HepG2 (cell line): Measurements from ENCODE around the gene RAD23A. TPM values are rescaled to one million over a fixed set of nuclear protein-coding genes. Genes with fewer than 3 reads are reported as not detected.

ENCODE experiments used
- MYNN ChIP-seq: sonication (generic); formaldehyde crosslinking; IDR thresholded peaks from 2 replicates; pipeline ENCODE4 v1.4.0; 2020; ENCODE audit warnings: mild to moderate bottlenecking, low read depth, missing genetic modification reagents
- REPIN1 ChIP-seq: sonication (generic); formaldehyde crosslinking; IDR thresholded peaks from 2 replicates; pipeline ENCODE4 v1.8.0; 2022; ENCODE audit warnings: missing genetic modification reagents, low read depth, mild to moderate bottlenecking, borderline replicate concordance
- RFX1 ChIP-seq: fragments of 450-650 bp; IDR thresholded peaks from 2 replicates; pipeline ENCODE4 v1.6.1; 2017
- SRF ChIP-seq: IDR thresholded peaks from 2 replicates; pipeline ENCODE4 v1.6.1; 2011; ENCODE audit warnings: mild to moderate bottlenecking, low read depth, low read length, moderate library complexity
- ZFX ChIP-seq: sonication (generic); formaldehyde crosslinking; IDR thresholded peaks from 2 replicates; pipeline ENCODE4 v1.4.0; 2020; ENCODE audit warnings: mild to moderate bottlenecking, low read depth, missing genetic modification reagents, moderate library complexity
- ZSCAN21 ChIP-seq: sonication (generic); formaldehyde crosslinking; IDR thresholded peaks from 2 replicates; pipeline ENCODE4 v1.8.0; 2022; ENCODE audit warnings: mild to moderate bottlenecking, missing genetic modification reagents, moderate library complexity, borderline replicate concordance
- ZSCAN22 ChIP-seq: sonication (generic); formaldehyde crosslinking; IDR thresholded peaks from 2 replicates; pipeline ENCODE4 v1.4.0; 2020; ENCODE audit warnings: mild to moderate bottlenecking, missing genetic modification reagents
- polyA plus RNA-seq, 8 experiments: library from polyadenylated mRNA; depleted of rRNA in 3 of 8; stranded (reverse) in 7 of 8; unstranded in 1 of 8; fragments of >200 nt; fragmentation: Illumina TruSeq in 4 of 8; extraction: Trizol in 4 of 8; gene quantifications; 2 replicates each; pipeline versions ENCODE4 v1.2.1 to v1.2.3, GENCODE V29; 2011 to 2016; ENCODE audit warnings: low read depth in 4 of 8, missing spikeins in 1 of 8, mixed read lengths in 1 of 8; ENCODE audit not compliant: insufficient read depth in 1 of 8
- total RNA-seq, 5 experiments: library from RNA; depleted of rRNA; stranded (reverse); fragments of >200 nt; fragmentation: Illumina TruSeq; extraction: Trizol; gene quantifications; 2 replicates each; pipeline ENCODE4 v1.2.3, GENCODE V29; 2016; ENCODE audit warnings: low read depth in 1 of 5
- TF ChIP-seq, protein P1 (sequence below): sonication (generic); formaldehyde crosslinking; IDR thresholded peaks from 2 replicates; pipeline ENCODE4 v1.4.0; 2020; ENCODE audit warnings: missing genetic modification reagents, borderline replicate concordance
- TF ChIP-seq, protein P2 (sequence below): sonication (generic); formaldehyde crosslinking; IDR thresholded peaks from one replicate; pipeline ENCODE4 v1.5.1; 2020; ENCODE audit warnings: mild to moderate bottlenecking, missing genetic modification reagents; ENCODE audit errors: not compliant biosample characterization
- TF ChIP-seq, protein P3 (sequence below): sonication (generic); formaldehyde crosslinking; IDR thresholded peaks from 2 replicates; pipeline ENCODE4 v1.4.0; 2020; ENCODE audit warnings: mild to moderate bottlenecking, missing genetic modification reagents
- TF ChIP-seq, protein P4 (sequence below): IDR thresholded peaks from 2 replicates; pipeline ENCODE4 v1.6.1; 2016; ENCODE audit warnings: control low read depth
- TF ChIP-seq, protein P5 (sequence below): sonication (generic); formaldehyde crosslinking; IDR thresholded peaks from 2 replicates; pipeline ENCODE4 v1.4.0; 2020; ENCODE audit warnings: missing genetic modification reagents, borderline replicate concordance

RAD23A gene
- total and polyA plus RNA-seq, 2 of the 13 experiments (the other 11 are each of a cell fraction or from before 2014, with no cell fraction given), result 42.5 to 54.2 TPM

DNA sequence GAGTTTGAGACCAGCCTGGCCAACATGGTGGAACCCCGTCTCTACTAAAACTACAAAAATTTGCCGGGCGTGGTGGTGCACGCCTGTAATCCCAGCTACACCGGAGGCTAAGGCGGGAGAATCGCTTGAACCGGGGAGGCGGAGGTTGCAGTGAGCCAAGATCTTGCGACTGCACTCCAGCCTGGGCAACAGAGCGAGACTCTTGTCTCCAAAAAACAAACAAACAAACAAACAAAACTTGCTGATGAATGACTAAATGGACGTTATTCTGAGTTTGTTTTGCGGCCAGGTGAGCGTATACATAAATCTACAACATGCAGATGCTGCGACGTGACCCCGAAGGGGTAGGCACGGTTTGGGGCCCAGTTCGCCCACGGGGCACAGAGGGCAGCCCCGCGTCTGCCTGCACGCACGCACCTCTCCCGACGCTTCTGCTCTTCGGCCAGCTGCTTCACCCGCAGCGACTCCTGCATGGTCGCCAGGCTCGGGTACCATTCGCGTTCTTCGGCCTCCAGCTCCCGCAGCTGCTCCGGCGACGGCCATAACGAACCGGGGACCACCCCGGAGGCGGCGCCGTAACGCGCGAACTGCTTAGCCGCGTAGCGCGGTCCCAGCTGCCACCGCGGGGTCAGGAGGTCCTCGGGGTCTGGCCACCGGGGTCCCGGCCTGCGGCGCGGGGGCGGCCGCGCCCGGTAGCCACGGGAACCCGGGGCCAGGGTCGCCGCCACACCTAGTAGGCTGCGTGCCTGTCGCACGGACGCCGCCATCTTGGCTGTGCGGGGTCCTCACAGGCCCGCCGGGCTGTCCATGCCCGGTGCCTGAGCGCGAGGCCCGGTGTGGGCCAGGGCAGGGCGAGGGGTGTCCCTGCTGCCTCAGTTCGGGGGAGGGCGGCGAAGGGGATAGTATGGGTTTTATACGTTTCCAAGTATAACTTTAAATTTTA is 11.1 kb downstream of the RAD23A start, which contains the start of gene GADD45GIP1 (continued):
- TF ChIP-seq, protein P1, sequence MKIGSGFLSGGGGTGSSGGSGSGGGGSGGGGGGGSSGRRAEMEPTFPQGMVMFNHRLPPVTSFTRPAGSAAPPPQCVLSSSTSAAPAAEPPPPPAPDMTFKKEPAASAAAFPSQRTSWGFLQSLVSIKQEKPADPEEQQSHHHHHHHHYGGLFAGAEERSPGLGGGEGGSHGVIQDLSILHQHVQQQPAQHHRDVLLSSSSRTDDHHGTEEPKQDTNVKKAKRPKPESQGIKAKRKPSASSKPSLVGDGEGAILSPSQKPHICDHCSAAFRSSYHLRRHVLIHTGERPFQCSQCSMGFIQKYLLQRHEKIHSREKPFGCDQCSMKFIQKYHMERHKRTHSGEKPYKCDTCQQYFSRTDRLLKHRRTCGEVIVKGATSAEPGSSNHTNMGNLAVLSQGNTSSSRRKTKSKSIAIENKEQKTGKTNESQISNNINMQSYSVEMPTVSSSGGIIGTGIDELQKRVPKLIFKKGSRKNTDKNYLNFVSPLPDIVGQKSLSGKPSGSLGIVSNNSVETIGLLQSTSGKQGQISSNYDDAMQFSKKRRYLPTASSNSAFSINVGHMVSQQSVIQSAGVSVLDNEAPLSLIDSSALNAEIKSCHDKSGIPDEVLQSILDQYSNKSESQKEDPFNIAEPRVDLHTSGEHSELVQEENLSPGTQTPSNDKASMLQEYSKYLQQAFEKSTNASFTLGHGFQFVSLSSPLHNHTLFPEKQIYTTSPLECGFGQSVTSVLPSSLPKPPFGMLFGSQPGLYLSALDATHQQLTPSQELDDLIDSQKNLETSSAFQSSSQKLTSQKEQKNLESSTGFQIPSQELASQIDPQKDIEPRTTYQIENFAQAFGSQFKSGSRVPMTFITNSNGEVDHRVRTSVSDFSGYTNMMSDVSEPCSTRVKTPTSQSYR (CRISPR knock-in tag), result peak; percentile 30; the same call in 1 of the 2 replicates
- no peak; the same call in 1 of the 2 replicates for TF ChIP-seq REPIN1 (CRISPR knock-in tag)
- TF ChIP-seq, protein P2, sequence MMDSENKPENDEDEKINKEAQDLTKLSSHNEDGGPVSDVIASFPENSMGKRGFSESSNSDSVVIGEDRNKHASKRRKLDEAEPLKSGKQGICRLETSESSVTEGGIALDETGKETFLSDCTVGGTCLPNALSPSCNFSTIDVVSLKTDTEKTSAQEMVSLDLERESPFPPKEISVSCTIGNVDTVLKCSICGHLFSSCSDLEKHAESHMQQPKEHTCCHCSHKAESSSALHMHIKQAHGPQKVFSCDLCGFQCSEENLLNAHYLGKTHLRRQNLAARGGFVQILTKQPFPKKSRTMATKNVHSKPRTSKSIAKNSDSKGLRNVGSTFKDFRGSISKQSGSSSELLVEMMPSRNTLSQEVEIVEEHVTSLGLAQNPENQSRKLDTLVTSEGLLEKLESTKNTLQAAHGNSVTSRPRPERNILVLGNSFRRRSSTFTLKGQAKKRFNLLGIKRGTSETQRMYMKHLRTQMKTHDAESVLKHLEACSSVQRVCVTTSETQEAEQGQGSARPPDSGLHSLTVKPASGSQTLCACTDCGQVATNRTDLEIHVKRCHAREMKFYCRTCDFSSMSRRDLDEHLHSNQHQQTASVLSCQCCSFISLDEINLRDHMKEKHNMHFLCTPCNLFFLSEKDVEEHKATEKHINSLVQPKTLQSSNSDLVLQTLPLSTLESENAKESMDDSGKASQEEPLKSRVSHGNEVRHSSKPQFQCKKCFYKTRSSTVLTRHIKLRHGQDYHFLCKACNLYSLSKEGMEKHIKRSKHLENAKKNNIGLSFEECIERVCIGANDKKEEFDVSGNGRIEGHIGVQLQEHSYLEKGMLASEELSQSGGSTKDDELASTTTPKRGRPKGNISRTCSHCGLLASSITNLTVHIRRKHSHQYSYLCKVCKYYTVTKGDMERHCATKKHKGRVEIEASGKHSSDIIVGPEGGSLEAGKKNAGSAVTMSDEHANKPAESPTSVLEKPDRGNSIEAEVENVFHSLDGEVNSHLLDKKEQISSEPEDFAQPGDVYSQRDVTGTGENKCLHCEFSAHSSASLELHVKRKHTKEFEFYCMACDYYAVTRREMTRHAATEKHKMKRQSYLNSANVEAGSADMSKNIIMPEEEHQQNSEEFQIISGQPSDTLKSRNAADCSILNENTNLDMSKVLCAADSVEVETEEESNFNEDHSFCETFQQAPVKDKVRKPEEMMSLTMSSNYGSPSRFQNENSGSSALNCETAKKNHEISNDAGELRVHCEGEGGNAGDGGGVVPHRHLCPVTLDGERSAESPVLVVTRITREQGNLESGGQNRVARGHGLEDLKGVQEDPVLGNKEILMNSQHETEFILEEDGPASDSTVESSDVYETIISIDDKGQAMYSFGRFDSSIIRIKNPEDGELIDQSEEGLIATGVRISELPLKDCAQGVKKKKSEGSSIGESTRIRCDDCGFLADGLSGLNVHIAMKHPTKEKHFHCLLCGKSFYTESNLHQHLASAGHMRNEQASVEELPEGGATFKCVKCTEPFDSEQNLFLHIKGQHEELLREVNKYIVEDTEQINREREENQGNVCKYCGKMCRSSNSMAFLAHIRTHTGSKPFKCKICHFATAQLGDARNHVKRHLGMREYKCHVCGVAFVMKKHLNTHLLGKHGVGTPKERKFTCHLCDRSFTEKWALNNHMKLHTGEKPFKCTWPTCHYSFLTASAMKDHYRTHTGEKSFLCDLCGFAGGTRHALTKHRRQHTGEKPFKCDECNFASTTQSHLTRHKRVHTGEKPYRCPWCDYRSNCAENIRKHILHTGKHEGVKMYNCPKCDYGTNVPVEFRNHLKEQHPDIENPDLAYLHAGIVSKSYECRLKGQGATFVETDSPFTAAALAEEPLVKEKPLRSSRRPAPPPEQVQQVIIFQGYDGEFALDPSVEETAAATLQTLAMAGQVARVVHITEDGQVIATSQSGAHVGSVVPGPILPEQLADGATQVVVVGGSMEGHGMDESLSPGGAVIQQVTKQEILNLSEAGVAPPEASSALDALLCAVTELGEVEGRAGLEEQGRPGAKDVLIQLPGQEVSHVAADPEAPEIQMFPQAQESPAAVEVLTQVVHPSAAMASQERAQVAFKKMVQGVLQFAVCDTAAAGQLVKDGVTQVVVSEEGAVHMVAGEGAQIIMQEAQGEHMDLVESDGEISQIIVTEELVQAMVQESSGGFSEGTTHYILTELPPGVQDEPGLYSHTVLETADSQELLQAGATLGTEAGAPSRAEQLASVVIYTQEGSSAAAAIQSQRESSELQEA (CRISPR knock-in tag), result peak; percentile 94
- TF ChIP-seq, protein P3, sequence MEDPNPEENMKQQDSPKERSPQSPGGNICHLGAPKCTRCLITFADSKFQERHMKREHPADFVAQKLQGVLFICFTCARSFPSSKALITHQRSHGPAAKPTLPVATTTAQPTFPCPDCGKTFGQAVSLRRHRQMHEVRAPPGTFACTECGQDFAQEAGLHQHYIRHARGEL (CRISPR knock-in tag), result no peak
- peak; percentile 93 for TF ChIP-seq ZFX (CRISPR knock-in tag)
- TF ChIP-seq RFX1, result no peak
- no peak for TF ChIP-seq SRF
- TF ChIP-seq, protein P4, sequence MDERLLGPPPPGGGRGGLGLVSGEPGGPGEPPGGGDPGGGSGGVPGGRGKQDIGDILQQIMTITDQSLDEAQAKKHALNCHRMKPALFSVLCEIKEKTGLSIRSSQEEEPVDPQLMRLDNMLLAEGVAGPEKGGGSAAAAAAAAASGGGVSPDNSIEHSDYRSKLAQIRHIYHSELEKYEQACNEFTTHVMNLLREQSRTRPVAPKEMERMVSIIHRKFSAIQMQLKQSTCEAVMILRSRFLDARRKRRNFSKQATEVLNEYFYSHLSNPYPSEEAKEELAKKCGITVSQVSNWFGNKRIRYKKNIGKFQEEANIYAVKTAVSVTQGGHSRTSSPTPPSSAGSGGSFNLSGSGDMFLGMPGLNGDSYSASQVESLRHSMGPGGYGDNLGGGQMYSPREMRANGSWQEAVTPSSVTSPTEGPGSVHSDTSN (CRISPR knock-in tag), result no peak
- TF ChIP-seq, protein P5, sequence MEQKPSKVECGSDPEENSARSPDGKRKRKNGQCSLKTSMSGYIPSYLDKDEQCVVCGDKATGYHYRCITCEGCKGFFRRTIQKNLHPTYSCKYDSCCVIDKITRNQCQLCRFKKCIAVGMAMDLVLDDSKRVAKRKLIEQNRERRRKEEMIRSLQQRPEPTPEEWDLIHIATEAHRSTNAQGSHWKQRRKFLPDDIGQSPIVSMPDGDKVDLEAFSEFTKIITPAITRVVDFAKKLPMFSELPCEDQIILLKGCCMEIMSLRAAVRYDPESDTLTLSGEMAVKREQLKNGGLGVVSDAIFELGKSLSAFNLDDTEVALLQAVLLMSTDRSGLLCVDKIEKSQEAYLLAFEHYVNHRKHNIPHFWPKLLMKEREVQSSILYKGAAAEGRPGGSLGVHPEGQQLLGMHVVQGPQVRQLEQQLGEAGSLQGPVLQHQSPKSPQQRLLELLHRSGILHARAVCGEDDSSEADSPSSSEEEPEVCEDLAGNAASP, result no peak
- TF ChIP-seq ZSCAN22 (CRISPR knock-in tag), result no peak
- peak; percentile 88; the same call in 1 of the 2 replicates for TF ChIP-seq ZSCAN21 (CRISPR knock-in tag)
- TF ChIP-seq MYNN (CRISPR knock-in tag), result no peak
